Measurements from ENCODE around the gene CACNA2D3.
"Not testable (repeated sequence)": the region's sequence is repeated elsewhere in the genome, so short reads cannot be mapped to it uniquely, and the experiment has no call there.

Gene CACNA2D3

GRCh38 chr3:55078876-55079275 is 956.5 kb downstream of the CACNA2D3 start:
- Histone ChIP-seq H3K4me3 (ENCODE audit: low read length) (no peak overlapping the region), H3K27me3 (ENCODE audit: insufficient read depth, low read length) (no peaks in the 10 kb centered on the region), H3K4me1 (ENCODE audit: insufficient read depth, low read length) (no peaks in the 10 kb centered on the region), H3K36me3 (ENCODE audit: insufficient read depth, low read depth, low read length) (no peaks in the 10 kb centered on the region), H3K9me3 (ENCODE audit: insufficient read depth, low read depth, low read length) (no peaks in the 10 kb centered on the region), H3K27ac (ENCODE audit: low read length) (no peak overlapping the region), H3K9ac (ENCODE audit: low read depth, low read length) (no peak overlapping the region)

- no peaks in the 10 kb centered on the region for H3K9me3 ChIP-seq (ENCODE audit: insufficient read depth, low read depth, low read length)
- no peaks in the 10 kb centered on the region for H3K4me1 ChIP-seq (ENCODE audit: insufficient read depth, low read length)
- no peak overlapping the region for H3K27ac ChIP-seq (ENCODE audit: low read length)
- H3K9ac ChIP-seq (ENCODE audit: low read depth, low read length): no peak overlapping the region
- H3K36me3 ChIP-seq (ENCODE audit: insufficient read depth, low read depth, low read length): no peaks in the 10 kb centered on the region
- no peak overlapping the region for H3K4me3 ChIP-seq (ENCODE audit: low read length)
- H3K27me3 ChIP-seq (ENCODE audit: insufficient read depth, low read length): no peaks in the 10 kb centered on the region
Measured at GRCh38 chr3:55085231-55085630, 962.9 kb downstream of the CACNA2D3 start.

GRCh38 chr3:55089211-55089610 is 966.9 kb downstream of the CACNA2D3 start:
- Histone ChIP-seq H3K27me3 (ENCODE audit: insufficient read depth, low read length) (no peaks in the 10 kb centered on the region), H3K4me1 (ENCODE audit: insufficient read depth, low read length) (no peaks in the 10 kb centered on the region), H3K27ac (ENCODE audit: low read length) (no peak overlapping the region), H3K9me3 (ENCODE audit: insufficient read depth, low read depth, low read length) (no peaks in the 10 kb centered on the region), H3K4me3 (ENCODE audit: low read length) (no peak overlapping the region), H3K9ac (ENCODE audit: low read depth, low read length) (no peak overlapping the region), H3K36me3 (ENCODE audit: insufficient read depth, low read depth, low read length) (no peaks in the 10 kb centered on the region)

- no peak overlapping the region for H3K9ac ChIP-seq (ENCODE audit: low read depth, low read length)
- no peaks in the 10 kb centered on the region for H3K27me3 ChIP-seq (ENCODE audit: insufficient read depth, low read length)
- H3K4me1 ChIP-seq (ENCODE audit: insufficient read depth, low read length): no peaks in the 10 kb centered on the region
- no peak overlapping the region for H3K4me3 ChIP-seq (ENCODE audit: low read length)
- H3K9me3 ChIP-seq (ENCODE audit: insufficient read depth, low read depth, low read length): no peaks in the 10 kb centered on the region
- H3K27ac ChIP-seq (ENCODE audit: low read length): no peak overlapping the region
- no peaks in the 10 kb centered on the region for H3K36me3 ChIP-seq (ENCODE audit: insufficient read depth, low read depth, low read length)
Measured at GRCh38 chr3:55090291-55090690, 967.9 kb downstream of the CACNA2D3 start.

- Histone ChIP-seq H3K4me1 (ENCODE audit: insufficient read depth, low read length) (no peaks in the 10 kb centered on the region), H3K4me3 (ENCODE audit: low read length) (no peak overlapping the region), H3K27me3 (ENCODE audit: insufficient read depth, low read length) (no peaks in the 10 kb centered on the region), H3K9me3 (ENCODE audit: insufficient read depth, low read depth, low read length) (no peaks in the 10 kb centered on the region), H3K27ac (ENCODE audit: low read length) (no peak overlapping the region), H3K9ac (ENCODE audit: low read depth, low read length) (no peak overlapping the region), H3K36me3 (ENCODE audit: insufficient read depth, low read depth, low read length) (no peaks in the 10 kb centered on the region)
Measured at GRCh38 chr3:55090746-55091145, 968.4 kb downstream of the CACNA2D3 start.

- Histone ChIP-seq H3K36me3 (ENCODE audit: insufficient read depth, low read depth, low read length) (no peaks in the 10 kb centered on the region), H3K9ac (ENCODE audit: low read depth, low read length) (no peak overlapping the region), H3K9me3 (ENCODE audit: insufficient read depth, low read depth, low read length) (no peaks in the 10 kb centered on the region), H3K27ac (ENCODE audit: low read length) (no peak overlapping the region), H3K27me3 (ENCODE audit: insufficient read depth, low read length) (no peaks in the 10 kb centered on the region), H3K4me3 (ENCODE audit: low read length) (no peak overlapping the region), H3K4me1 (ENCODE audit: insufficient read depth, low read length) (no peaks in the 10 kb centered on the region)
Measured at GRCh38 chr3:55091381-55092225, 969.3 kb downstream of the CACNA2D3 start.

- no peak overlapping the region for H3K4me3 ChIP-seq (ENCODE audit: low read length)
- H3K9me3 ChIP-seq (ENCODE audit: insufficient read depth, low read depth, low read length): no peaks in the 10 kb centered on the region
- H3K36me3 ChIP-seq (ENCODE audit: insufficient read depth, low read depth, low read length): no peaks in the 10 kb centered on the region
- no peaks in the 10 kb centered on the region for H3K4me1 ChIP-seq (ENCODE audit: insufficient read depth, low read length)
- H3K27me3 ChIP-seq (ENCODE audit: insufficient read depth, low read length): no peaks in the 10 kb centered on the region
- H3K9ac ChIP-seq (ENCODE audit: low read depth, low read length): no peak overlapping the region
- H3K27ac ChIP-seq (ENCODE audit: low read length): no peak overlapping the region
Measured at GRCh38 chr3:55094676-55095075, 972.3 kb downstream of the CACNA2D3 start.

GRCh38 chr3:55097441-55097840 is 975.1 kb downstream of the CACNA2D3 start:
- Histone ChIP-seq H3K27me3 (ENCODE audit: insufficient read depth, low read length) (no peaks in the 10 kb centered on the region), H3K4me3 (ENCODE audit: low read length) (no peak overlapping the region), H3K4me1 (ENCODE audit: insufficient read depth, low read length) (no peaks in the 10 kb centered on the region), H3K9ac (ENCODE audit: low read depth, low read length) (no peak overlapping the region), H3K9me3 (ENCODE audit: insufficient read depth, low read depth, low read length) (no peaks in the 10 kb centered on the region), H3K27ac (ENCODE audit: low read length) (no peak overlapping the region), H3K36me3 (ENCODE audit: insufficient read depth, low read depth, low read length) (no peaks in the 10 kb centered on the region)

- Histone ChIP-seq H3K9me3 (ENCODE audit: insufficient read depth, low read depth, low read length) (no peaks in the 10 kb centered on the region), H3K27ac (ENCODE audit: low read length) (no peak overlapping the region), H3K36me3 (ENCODE audit: insufficient read depth, low read depth, low read length) (no peaks in the 10 kb centered on the region), H3K9ac (ENCODE audit: low read depth, low read length) (no peak overlapping the region), H3K4me3 (ENCODE audit: low read length) (no peak overlapping the region), H3K27me3 (ENCODE audit: insufficient read depth, low read length) (no peaks in the 10 kb centered on the region), H3K4me1 (ENCODE audit: insufficient read depth, low read length) (peaks cover 4% of the 10 kb centered on the region)
Measured at GRCh38 chr3:55105647-55106046, 983.3 kb downstream of the CACNA2D3 start.

- Histone ChIP-seq H3K9ac (ENCODE audit: low read depth, low read length) (no peak overlapping the region), H3K9me3 (ENCODE audit: insufficient read depth, low read depth, low read length) (no peaks in the 10 kb centered on the region), H3K27me3 (ENCODE audit: insufficient read depth, low read length) (no peaks in the 10 kb centered on the region), H3K36me3 (ENCODE audit: insufficient read depth, low read depth, low read length) (no peaks in the 10 kb centered on the region), H3K4me3 (ENCODE audit: low read length) (no peak overlapping the region), H3K4me1 (ENCODE audit: insufficient read depth, low read length) (peaks cover 4% of the 10 kb centered on the region), H3K27ac (ENCODE audit: low read length) (no peak overlapping the region)
Measured at GRCh38 chr3:55107187-55107586, 984.8 kb downstream of the CACNA2D3 start.

GRCh38 chr3:55111906-55112305 is 989.6 kb downstream of the CACNA2D3 start:
- H3K27ac ChIP-seq (ENCODE audit: low read length); H3K4me3 ChIP-seq (ENCODE audit: low read length); H3K9ac ChIP-seq (ENCODE audit: low read depth, low read length); H3K9me3 ChIP-seq (ENCODE audit: insufficient read depth, low read depth, low read length); H3K36me3 ChIP-seq (ENCODE audit: insufficient read depth, low read depth, low read length); H3K4me1 ChIP-seq (ENCODE audit: insufficient read depth, low read length); H3K27me3 ChIP-seq (ENCODE audit: insufficient read depth, low read length): not testable (repeated sequence)

GRCh38 chr3:55118451-55118850 is 996.1 kb downstream of the CACNA2D3 start:
- Histone ChIP-seq H3K9me3 (ENCODE audit: insufficient read depth, low read depth, low read length) (no peaks in the 10 kb centered on the region; the same call in 1 of the 2 replicates), H3K36me3 (ENCODE audit: insufficient read depth, low read depth, low read length) (no peaks in the 10 kb centered on the region), H3K4me3 (ENCODE audit: low read length) (no peak overlapping the region), H3K4me1 (ENCODE audit: insufficient read depth, low read length) (no peaks in the 10 kb centered on the region), H3K27me3 (ENCODE audit: insufficient read depth, low read length) (no peaks in the 10 kb centered on the region), H3K9ac (ENCODE audit: low read depth, low read length) (no peak overlapping the region), H3K27ac (ENCODE audit: low read length) (no peak overlapping the region)

Measured in iPS-20b (cell line).